ENCODE measurements around the gene RHEB.

RHEB gene

DNA sequence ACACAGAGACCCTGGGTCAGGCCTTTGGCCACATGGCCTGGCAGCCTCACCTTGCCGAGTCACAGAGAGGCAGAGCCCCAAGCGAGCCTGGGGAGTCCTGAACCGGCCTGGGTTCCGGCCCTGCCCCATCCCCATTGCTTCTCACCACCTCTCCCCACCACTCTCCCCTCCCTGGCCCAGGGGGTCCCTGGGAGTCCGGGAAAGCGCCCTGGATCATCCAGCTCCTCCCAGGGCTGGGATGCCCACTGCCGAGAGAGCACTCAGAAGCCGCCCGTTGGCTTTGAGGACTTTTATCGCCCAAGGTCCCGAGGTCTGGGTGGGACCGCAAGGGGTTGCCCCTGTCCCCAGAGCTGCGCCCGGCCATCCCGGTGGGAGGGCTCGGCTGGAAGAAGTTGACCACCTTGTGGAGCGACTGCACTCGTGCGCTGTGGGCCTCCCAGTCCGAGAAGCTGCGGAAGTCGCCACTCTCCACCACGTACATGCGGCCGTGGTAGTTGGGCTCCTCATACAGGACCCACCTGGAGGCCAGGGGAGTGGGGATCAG is 87.9 kb downstream of the RHEB start:
- no peak for DNase-seq (ENCODE audit: low spot score)

DNA sequence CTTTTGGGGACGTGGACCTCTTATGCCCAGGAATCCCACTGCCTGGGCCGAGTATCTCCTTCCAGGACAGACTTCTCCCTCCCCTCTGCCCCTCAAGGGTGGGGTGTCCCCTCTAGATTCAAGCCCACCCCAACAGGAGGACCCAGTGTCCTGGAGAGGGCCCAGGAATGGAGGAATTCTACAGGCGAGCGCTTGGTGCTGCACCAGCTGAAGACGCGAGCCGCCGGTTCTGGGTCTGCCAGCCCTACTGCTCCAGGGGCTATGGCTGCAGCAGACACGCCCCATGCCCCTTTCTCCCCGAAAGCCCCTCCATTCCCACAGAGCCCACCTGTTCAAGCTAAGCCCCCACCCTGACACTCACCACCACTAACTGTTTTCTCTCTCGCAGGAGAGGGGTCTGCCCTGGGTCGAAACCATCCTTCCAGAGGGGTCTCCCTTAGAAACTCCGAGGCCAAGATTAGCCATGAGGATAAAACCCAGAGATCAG is 88.4 kb downstream of the RHEB start:
- no peak for DNase-seq (ENCODE audit: low spot score)

DNA sequence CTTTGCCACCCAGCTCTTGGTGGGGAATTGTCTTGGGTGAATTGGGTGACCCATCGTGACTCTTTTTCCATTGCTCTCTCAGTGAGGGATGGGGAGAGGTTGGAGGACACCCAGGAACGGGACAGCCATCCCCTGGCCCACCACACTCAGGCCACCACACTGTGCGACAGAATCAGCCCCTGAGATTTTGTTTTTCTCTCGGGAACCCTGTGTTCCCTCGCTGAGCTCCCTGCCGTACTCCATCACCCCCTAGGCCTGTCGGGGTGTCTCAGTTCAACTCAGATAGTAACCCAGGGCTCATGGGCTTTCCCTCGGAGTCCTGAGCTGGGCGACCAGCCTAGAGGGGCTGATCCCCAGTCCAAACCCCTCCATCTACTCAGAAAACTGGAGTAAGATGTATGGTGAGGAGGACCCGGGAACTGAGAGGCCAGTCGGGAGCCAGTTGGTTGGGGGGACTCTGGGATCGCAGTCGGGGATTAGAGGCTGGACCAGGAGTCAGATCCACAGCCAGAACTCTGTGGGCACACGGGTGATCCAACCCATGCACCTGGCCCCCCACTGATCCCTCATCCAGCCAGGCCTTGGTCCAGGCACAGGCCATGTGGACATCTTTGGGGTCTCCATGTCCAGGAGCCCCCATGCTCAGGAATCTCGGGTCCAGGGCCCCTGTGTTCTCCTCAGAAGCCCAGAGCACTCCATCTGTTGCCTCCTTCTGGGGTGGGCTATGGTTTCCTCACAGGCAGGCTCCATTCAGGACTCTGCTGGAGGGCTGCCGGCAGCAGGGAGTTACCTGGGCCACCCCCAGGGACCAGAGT is 89.1 kb downstream of the RHEB start:
- DNase-seq (ENCODE audit: low spot score), result no peak

DNA sequence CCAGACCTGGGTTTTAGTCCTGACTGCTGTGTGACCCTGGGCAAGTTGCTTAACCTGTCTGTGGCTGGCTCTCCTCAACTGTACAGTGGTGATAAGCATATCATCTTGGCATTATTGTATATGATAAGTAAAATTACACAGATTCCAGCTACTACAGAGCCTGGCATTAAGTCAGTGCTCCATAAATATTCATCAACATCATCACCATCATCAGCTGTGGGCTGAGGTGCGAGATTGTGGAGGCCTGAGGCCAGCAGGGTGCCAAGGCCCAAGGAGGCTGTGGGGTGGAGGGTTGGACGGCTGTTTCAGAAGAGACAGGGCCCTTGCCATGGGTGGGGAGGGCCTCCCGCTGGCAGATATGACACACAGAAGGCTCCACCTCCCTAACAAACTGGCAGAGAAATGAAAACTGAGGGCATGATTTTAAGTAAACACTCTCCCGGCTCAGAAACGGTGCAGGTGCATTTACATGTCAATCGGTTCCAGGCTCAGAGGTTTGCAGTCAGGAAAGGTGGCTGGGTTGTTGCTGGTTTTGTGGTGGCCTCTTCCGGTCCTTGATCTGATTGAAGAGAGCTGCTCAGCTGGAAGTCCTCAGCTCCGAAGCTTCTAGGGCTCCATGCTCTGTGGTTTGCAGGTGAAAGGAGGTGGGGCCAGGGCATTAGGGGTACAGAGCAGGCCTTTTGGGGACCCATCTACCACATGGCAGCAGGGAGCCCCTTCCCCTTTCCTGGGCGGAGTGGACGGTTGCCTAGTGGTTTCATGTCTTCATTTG is 89.9 kb downstream of the RHEB start:
- no peak for DNase-seq (ENCODE audit: low spot score)

DNA sequence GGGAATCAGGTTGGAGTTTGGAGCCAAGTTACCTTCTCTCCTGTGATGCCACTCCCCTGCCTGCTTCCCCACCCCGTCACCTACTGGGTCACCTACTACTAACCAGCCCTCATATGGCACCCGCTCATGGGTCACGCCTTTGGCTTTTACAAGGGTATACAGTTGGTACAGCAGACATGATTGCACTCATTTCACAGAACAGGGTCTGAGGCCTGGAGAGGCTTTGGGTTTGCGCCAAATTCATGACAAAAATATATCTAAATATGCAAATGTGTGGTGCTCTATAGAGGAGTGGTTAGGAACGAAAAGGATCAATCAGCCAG is 90.5 kb downstream of the RHEB start:
- no peak for DNase-seq (ENCODE audit: low spot score)

DNA sequence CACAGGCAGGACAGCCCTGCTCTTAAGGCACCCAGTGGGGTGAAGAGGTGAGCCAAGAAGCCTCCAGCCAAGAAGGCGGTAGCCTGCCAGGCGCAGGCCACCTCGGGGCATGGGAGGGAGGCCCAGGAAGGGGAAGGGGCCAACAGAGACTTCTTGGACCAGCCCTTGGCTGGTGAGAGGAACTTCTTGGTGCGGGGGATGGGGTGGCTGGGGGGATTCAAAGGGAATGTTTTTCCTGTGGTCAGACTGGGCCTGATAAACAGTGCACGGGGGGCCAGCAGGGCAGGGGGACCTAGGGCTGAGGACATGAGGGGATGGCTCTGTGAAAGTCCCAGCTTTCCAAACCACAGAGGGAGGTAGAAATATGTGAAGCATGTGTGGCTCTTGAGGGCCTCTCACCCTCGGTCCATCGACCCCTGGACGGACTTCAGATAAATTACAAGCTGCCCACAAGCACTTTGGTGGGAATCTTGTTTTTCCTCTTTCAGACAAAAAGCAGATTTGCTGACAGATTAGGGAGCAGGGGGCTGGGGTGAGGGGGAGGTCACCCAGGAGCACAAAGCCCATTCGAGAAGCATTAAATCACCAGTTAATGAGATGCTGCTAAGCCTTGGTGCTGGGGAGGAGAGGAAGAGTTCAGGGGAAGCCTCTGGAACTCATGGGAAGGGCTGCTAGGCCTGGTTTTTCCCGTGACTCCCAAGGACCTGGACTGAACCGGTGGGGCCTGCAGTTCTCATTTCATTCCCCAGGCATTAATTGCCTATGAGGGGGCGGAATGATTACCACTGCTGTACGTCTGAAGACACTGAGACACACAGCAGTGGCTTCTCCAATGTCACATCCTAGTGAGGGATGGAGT is 91.1 kb downstream of the RHEB start:
- DNase-seq (ENCODE audit: low spot score), result no peak

DNA sequence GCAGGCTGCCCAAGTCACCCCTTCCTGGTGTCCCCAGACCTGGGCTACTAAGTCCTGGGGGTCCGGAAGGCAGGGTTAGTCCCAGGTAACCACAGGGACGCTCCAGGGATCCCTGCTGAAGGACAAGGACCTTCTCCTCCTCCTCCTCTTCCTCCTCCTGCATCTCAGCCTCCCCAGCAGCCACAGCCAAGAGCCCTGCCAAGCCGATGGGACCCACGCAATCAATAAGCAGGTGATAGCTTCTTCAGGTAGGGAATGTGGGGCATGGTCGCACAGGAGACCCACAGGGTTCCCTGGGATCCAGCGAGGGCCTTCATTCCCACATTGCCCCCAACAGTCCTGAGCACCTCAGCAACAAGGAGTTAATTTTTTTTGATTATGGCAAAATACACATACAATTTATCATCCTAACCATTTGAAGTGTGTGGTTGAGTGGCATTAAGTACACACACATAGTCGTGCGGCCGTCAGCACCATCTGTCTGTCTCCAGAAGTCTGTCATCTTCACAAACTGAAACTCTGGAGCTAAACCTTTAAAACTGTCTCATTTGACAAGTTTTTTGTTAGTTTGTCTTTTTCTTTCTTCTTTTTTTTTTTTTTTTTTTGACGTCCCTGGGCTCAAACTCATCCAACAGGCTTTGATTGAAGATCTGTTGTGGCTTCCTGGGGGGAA is 91.9 kb downstream of the RHEB start:
- no peak for DNase-seq (ENCODE audit: low spot score)

DNA sequence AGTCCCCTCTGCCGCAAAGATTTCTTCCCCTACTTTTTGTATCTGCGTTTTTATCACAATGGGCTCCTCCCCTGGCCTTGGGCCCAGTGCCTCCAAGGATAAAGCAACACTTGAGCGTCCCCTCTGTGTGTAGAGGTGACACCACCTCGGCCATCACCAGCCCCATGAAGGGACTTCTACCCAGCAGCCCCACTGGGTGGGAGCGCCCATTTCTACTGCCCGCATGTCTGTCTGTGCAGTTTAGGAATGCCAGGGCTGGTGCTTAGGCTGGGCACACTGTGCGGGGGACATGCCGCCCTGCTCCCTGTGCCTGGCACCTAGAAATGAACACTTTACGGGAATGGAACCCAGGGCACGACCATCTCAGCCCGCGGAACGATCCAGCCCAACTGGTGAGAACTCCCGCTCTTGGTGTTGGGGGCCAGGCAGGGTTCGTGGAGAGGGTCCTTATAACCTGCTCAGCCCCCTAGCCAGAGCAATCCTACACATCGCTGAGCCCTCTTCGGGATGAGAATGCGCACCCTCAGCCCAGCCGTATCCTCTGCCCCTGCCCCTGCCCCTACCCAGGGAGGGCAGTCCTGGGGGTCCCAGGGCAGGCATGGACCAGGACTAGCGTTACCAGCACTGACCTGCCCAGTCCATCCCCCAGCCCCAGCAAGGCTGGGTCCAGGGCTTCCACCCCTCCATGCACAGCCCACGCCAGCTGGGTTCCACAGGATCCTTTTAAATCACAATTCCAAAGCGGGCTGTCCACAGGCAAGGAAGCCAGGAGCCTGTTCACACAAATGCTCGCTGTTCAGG is 92.6 kb downstream of the RHEB start:
- DNase-seq (ENCODE audit: low spot score), result no peak

DNA sequence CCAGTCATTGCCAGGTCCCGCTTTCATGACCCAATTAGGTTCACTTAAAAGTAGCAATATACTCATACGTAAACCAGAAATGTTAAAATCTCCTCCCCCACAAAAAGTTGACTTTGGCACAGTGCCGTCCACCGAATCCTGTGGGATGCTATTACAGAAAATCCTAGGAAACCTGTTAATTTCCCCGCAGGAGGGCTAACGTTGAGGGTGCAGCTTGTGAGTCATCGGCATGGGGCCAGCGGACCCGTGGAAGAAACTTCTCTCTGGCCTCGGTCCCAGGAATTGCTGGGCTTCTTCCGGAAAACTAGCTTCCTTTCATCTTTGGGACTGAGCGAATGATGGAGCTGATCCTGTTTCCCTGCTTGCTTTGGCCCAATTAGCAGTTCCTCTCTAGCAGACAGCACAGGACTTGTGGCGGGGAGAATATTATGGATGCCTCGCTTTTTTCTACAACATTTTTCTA is 93.2 kb downstream of the RHEB start:
- DNase-seq (ENCODE audit: low spot score), result no peak

DNA sequence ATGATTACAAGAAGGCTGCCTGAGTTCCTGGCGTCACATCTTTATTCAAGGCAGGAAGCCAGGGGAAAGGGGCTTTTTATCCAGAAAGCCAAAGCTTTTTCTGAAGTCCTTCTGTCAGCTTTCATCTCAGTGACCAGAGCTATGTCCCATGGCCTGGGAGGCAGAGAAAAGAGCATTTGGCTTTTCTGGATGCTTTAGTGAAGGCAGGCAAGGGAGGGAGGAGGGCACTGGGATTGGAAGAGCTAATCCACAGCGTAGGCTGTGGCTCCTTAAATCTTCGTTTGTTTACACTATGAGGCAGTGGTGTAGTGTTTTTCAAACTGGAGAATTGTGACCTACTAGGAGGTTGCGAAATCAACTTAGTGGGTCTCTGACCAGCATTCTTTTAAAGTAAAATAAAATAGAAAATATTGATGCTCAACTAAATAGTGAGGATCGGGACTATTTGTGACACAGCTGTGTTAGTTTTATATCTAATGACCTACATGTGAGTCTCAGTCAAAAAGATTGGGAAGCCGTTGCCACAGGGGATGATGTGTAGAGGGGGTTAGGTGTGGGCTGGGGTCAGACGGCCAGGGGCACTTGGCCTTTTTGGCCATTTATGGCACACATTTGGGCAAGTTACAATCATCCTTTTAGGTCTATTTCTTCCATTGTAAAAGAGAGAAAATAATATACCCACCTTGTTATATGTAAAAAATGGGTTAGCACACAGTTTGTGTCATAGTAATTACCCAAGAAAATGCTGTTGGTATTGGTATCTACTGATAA is 93.8 kb downstream of the RHEB start:
- DNase-seq (ENCODE audit: low spot score), result no peak

DNA sequence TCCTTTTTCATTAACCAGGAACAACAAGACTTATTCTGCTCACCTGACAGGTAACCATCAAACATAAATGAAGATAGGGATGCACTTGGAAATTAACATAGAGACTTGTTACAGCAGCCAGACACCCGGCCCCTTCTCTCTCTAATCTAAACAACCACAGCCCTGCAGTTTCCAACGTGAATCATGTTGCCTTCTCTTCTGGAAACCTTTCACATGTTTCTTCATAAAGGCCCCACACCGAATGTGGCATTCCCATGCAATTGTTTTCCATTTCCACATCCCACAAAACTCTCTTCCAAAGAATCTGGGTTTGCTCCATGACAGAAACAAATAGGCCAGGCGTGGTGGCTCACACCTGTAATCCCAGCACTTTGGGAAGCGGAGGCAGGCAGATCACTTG is 94.9 kb downstream of the RHEB start:
- DNase-seq (ENCODE audit: low spot score), result no peak

DNA sequence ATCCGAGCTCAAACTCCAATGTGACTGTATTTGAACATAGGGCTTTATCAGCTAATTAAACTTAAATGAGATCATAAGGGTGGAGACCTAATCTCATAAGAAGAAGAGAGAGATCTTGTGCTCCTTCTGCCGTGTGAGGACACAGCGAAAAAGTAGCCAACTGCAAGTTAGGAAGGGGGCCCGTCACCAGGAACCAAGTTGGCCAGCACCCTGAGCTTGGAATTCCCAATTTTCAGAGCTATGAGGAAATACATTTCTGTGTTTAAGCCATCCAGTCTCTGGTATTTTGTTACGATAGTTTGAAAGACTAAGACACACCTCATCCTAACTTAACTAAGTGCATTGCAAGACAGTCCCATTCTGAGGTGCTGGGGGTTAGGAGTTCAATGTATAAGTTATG is 95.8 kb downstream of the RHEB start:
- no peak for DNase-seq (ENCODE audit: low spot score)

DNA sequence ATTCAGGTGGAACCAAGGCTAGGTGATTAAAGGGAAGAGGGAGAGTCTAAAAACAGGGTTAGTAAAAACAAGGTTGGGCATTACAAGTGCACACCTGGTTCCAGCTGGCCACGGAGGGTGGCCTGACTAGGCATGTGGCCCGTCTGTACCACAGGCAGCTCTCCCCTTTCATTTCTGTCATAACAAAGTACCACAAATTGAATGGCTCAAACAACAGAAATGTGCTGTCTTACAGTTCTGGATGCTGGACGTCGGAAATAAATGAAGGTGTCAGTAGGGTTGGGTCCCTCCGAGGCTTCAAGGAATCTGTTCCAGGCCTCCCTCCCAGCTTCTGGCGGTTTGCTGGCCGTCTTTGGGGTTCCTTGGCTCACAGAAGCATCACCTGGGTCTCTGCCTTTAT is 96.5 kb downstream of the RHEB start:
- DNase-seq (ENCODE audit: low spot score), result no peak

DNA sequence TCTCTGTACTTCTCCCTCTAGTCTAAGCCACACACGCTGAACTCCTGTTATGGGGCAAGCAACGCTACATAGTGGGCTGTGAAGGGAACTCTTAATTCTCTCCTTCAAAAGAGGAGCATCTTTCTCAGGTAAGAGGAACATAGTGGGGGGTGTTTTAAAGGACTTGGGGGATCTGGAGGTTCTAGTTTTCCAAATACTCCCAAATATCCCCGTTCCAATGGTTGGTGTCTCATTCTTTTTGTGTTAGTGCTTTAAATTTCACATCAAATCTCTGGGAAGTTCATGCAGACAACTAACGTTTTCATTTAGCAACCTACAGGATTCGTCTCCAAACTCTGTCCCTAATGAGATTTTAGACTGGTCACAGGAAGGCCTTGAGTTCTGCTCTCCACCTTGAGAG is 97.5 kb downstream of the RHEB start:
- no peak for DNase-seq (ENCODE audit: low spot score)

DNA sequence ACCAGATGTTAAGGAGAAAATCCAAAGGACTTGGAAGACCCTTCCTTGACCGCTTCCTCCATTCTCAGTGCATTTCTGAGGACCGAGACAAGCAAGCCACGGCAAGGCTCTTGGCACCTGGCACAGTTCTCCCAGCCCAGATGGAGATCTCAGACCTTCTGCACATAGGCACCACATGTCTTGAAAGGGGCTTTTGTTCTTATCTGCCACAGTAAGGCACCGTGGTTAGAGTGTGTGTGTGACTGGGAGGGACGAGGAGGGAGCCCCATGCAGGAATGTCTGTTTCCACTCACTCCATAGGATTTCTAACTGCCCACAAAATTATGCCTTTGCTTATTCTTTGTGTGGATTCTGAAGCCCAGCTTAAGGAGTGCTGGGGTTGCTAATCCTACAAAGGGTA is 99.6 kb downstream of the RHEB start:
- DNase-seq (ENCODE audit: low spot score), result no peak

DNA sequence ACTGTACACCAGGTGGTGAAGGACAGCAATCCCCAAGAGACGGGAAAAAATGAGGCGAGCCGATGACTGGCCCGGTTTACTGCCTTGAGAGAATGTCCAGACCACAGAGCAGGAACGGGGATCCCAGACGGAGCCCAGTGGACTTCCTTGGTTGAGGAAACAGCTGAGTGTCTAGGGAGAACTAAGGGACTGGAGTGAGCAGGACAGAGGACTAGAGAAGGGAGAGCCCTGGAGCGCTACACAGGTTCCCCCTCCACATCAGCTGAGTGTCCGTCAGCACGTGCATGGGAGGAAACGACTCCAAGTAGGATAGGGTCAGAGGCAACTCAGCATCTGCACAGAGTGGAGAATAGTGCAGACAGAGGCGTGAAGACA is 102.8 kb downstream of the RHEB start:
- no peak for DNase-seq (ENCODE audit: low spot score)

DNA sequence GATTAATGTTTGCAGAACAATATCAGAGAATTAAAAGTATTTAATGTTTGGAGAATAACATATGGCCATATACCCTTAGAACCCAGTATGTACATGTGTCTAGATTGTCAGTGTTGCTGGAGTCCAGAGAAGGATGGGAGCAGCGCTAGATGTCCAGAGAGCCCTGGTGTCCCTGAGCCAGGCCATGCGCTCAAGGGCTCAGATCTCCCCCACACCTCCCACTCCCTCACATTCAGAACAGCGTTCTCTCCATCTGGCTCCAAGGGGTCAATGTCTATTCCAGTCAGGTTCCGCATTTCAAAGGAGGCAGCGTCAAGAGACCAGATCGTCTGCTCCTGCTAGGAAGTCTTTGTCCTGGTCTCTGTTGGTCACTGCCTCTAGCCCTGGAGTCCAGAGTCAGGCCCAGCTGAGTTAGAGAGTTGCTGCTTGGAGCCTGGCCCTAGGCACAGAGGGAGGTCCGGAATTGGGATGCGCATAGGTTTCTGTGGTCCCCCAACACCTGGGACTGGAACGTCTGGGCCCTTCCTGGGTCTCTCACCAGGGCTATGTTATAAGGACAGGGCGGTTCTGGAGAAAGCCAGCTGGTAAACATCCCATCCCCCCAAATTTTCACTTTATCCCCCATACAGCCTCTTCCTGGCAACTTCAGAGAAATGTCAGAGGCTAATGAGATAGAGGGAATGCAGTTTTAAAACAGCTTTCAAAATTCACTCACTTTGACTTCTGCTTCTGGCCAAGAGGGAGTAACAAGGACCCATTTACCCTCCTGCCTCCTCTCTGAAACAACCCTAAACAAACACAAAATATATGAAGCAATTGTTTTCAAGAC is 103.4 kb downstream of the RHEB start:
- DNase-seq (ENCODE audit: low spot score), result no peak

All from pons (tissue), 1 donor.